Kasumi-1 (cell line): Measurements from ENCODE around the gene CLSTN2.

Source experiments
- DNase-seq, 2 experiments: peaks; one replicate each; lab custom pipeline; 2025; lab: John Stamatoyannopoulos, UW

The CLSTN2 gene

GRCh38 chr3:139944256-139944910, 9.4 kb downstream of the CLSTN2 start:
- no peak for DNase-seq

- no peak for DNase-seq
Measured at GRCh38 chr3:139945386-139945785, 10.4 kb downstream of the CLSTN2 start.

- DNase-seq, result no peak
Measured at GRCh38 chr3:139945942-139946341, 11.0 kb downstream of the CLSTN2 start.

GRCh38 chr3:139948467-139948866, 13.5 kb downstream of the CLSTN2 start:
- no peak for DNase-seq

GRCh38 chr3:139948898-139949297, 13.9 kb downstream of the CLSTN2 start:
- no peak for DNase-seq

- no peak for DNase-seq
Measured at GRCh38 chr3:139953131-139953910, 18.3 kb downstream of the CLSTN2 start.

GRCh38 chr3:139954146-139954860, 19.3 kb downstream of the CLSTN2 start:
- DNase-seq, result no peak

GRCh38 chr3:139957844-139958243, 22.9 kb downstream of the CLSTN2 start:
- no peak for DNase-seq

GRCh38 chr3:139969386-139969785, 34.4 kb downstream of the CLSTN2 start:
- no peak for DNase-seq

- DNase-seq, result no peak
Measured at GRCh38 chr3:139970526-139970925, 35.5 kb downstream of the CLSTN2 start.

- no peak for DNase-seq
Measured at GRCh38 chr3:139974809-139975425, 39.9 kb downstream of the CLSTN2 start.

GRCh38 chr3:139975594-139976365, 40.8 kb downstream of the CLSTN2 start:
- no peak for DNase-seq

- no peak for DNase-seq
Measured at GRCh38 chr3:139978966-139979365, 44.0 kb downstream of the CLSTN2 start.

GRCh38 chr3:139979991-139980390, 45.0 kb downstream of the CLSTN2 start:
- DNase-seq, result no peak

GRCh38 chr3:139982404-139982803, 47.4 kb downstream of the CLSTN2 start:
- DNase-seq, result no peak

GRCh38 chr3:139985576-139985975, 50.6 kb downstream of the CLSTN2 start:
- no peak for DNase-seq

GRCh38 chr3:139987908-139988307, 52.9 kb downstream of the CLSTN2 start:
- DNase-seq, result no peak

GRCh38 chr3:139988472-139989156, 53.6 kb downstream of the CLSTN2 start:
- no peak for DNase-seq

GRCh38 chr3:139994891-139995290, 59.9 kb downstream of the CLSTN2 start:
- no peak for DNase-seq

GRCh38 chr3:140004271-140004670, 69.3 kb downstream of the CLSTN2 start:
- DNase-seq, result no peak

- DNase-seq, result no peak
Measured at GRCh38 chr3:140006331-140006730, 71.3 kb downstream of the CLSTN2 start.
